Measurements from ENCODE around the gene PCBP4. TPM values are rescaled to one million over a fixed set of nuclear protein-coding genes. Genes with fewer than 3 reads are reported as not detected.

Gene PCBP4
- total RNA-seq, 4 donors from 2014 or later: 22.4 to 382 (median 63.6) TPM

GRCh38 chr3:51966016-51966415, 1.2 kb downstream of the PCBP4 start:
- intact Hi-C loops (cut with DNase I; ENCODE audit: low total_unique reads): no loop called here

GRCh38 chr3:51964521-51964920, 2.7 kb downstream of the PCBP4 start:
- no peaks in the 10 kb centered on the region for H3K36me3 ChIP-seq
- H3K9me3 ChIP-seq: no peaks in the 10 kb centered on the region
- intact Hi-C loops (cut with DNase I; ENCODE audit: low total_unique reads) (no loop called here), in situ Hi-C loops (cut with MboI; ENCODE audit: low pct_ligation_motif_present in 1 of 4, low pct_unique_long_range_greater_than_20kb in 1 of 4, low sequenced_read_pairs in 3 of 4) (no loop called here)
- TF ChIP-seq POLR2A (IDR thresholded peaks at IDR 0.05): no peak
- no peak for DNase-seq
- H3K27me3 ChIP-seq: no peaks in the 10 kb centered on the region
- no peak overlapping the region for H3K4me3 ChIP-seq
- 80% methylated on average over 4 of the region's 4 CpGs; no CpG with 5 or more reads in 1 of the 2 donors for WGBS, 2 donors (ENCODE audit: low coverage in 1 of 2)
- H3K27ac ChIP-seq: no peak overlapping the region
- peaks cover 9 to 35% (median 24%) of the 10 kb centered on the region in 4 donors for H3K4me1 ChIP-seq

More at GRCh38 chr3:51966016-51966415, 1.2 kb downstream of the PCBP4 start:
- no peaks in the 10 kb centered on the region for H3K36me3 ChIP-seq
- in situ Hi-C loops (cut with MboI; ENCODE audit: low pct_ligation_motif_present in 1 of 4, low pct_unique_long_range_greater_than_20kb in 1 of 4, low sequenced_read_pairs in 3 of 4): no loop called here
- H3K4me3 ChIP-seq: no peak overlapping the region
- peaks cover 9 to 39% (median 24%) of the 10 kb centered on the region in 4 donors for H3K4me1 ChIP-seq
- H3K27ac ChIP-seq: peak overlapping the region in 3 of 4 donors; percentile 90 to 97 (median 95)
- TF ChIP-seq POLR2AphosphoS5 (IDR thresholded peaks at IDR 0.05): no peak
- no peak for TF ChIP-seq POLR2A (IDR thresholded peaks at IDR 0.05)
- TF ChIP-seq CTCF (IDR thresholded peaks at IDR 0.05): no peak
- no peak for TF ChIP-seq EP300 (IDR thresholded peaks at IDR 0.05; ENCODE audit: low read depth)
- no peaks in the 10 kb centered on the region for H3K27me3 ChIP-seq
- WGBS, 2 donors (ENCODE audit: low coverage in 1 of 2): 63% methylated on average over 2 of the region's 2 CpGs; no CpG with 5 or more reads in 1 of the 2 donors
- no peaks in the 10 kb centered on the region for H3K9me3 ChIP-seq
- no peak for DNase-seq

GRCh38 chr3:51963951-51964451, 3.3 kb downstream of the PCBP4 start:
- intact Hi-C loops (cut with DNase I; ENCODE audit: low total_unique reads): no loop called here
- Histone ChIP-seq H3K4me1 (peaks cover 9 to 32% (median 24%) of the 10 kb centered on the region in 4 donors), H3K27ac (no peak overlapping the region), H3K36me3 (no peaks in the 10 kb centered on the region), H3K27me3 (no peaks in the 10 kb centered on the region), H3K9me3 (no peaks in the 10 kb centered on the region), H3K4me3 (no peak overlapping the region)
- in situ Hi-C loops (cut with MboI; ENCODE audit: low pct_ligation_motif_present in 1 of 4, low pct_unique_long_range_greater_than_20kb in 1 of 4, low sequenced_read_pairs in 3 of 4): no loop called here
- 66% methylated on average over 10 of the region's 12 CpGs; no CpG with 5 or more reads in 1 of the 2 donors for WGBS, 2 donors (ENCODE audit: low coverage in 1 of 2)
- TF ChIP-seq POLR2AphosphoS5 (IDR thresholded peaks at IDR 0.05) (no peak), EP300 (IDR thresholded peaks at IDR 0.05; ENCODE audit: low read depth) (no peak), CTCF (IDR thresholded peaks at IDR 0.05) (no peak), POLR2A (IDR thresholded peaks at IDR 0.05) (no peak)
- no peak for DNase-seq

GRCh38 chr3:51962854-51963530, 4.3 kb downstream of the PCBP4 start:
- Histone ChIP-seq H3K9me3 (no peaks in the 10 kb centered on the region), H3K27me3 (no peaks in the 10 kb centered on the region), H3K36me3 (no peaks in the 10 kb centered on the region), H3K4me3 (no peak overlapping the region), H3K4me1 (peaks cover 4 to 24% (median 17%) of the 10 kb centered on the region in 4 donors), H3K27ac (no peak overlapping the region)
- in situ Hi-C loops (cut with MboI; ENCODE audit: low pct_ligation_motif_present in 1 of 4, low pct_unique_long_range_greater_than_20kb in 1 of 4, low sequenced_read_pairs in 3 of 4): no loop called here
- TF ChIP-seq POLR2AphosphoS5 (IDR thresholded peaks at IDR 0.05) (no peak), EP300 (IDR thresholded peaks at IDR 0.05; ENCODE audit: low read depth) (no peak), POLR2A (IDR thresholded peaks at IDR 0.05) (no peak), CTCF (IDR thresholded peaks at IDR 0.05) (no peak)
- 74 to 93% methylated on average over 3 to 6 of the region's 6 CpGs for WGBS, 2 donors (ENCODE audit: low coverage in 1 of 2)
- intact Hi-C loops (cut with DNase I; ENCODE audit: low total_unique reads): no loop called here
- DNase-seq: no peak

Measured in transverse colon (tissue), 4 donors.